ENCODE measurements around the gene ASRGL1.
A peak's percentile ranks its signal among the peaks of the same experiment; 100 is the strongest.

The ASRGL1 gene

GRCh38 chr11:62421996-62422395 lies 84.7 kb downstream of the ASRGL1 start:
- H3K36me3 ChIP-seq (ENCODE audit: control insufficient read depth, insufficient read depth, low read length), result no peaks in the 10 kb centered on the region
- H3K4me1 ChIP-seq (ENCODE audit: control insufficient read depth, insufficient read depth, low read length, poor library complexity, severe bottlenecking), result peaks cover 8% of the 10 kb centered on the region
- H3K27me3 ChIP-seq (replicated peaks; ENCODE audit: control insufficient read depth, insufficient read depth, low read length, poor library complexity, severe bottlenecking), result no peaks in the 10 kb centered on the region
- H3K9me3 ChIP-seq (ENCODE audit: control insufficient read depth, low read length), result no peaks in the 10 kb centered on the region
- H3K4me3 ChIP-seq (ENCODE audit: insufficient read depth, low read depth, low read length, poor library complexity, severe bottlenecking), result no peak overlapping the region
- no peak overlapping the region for H3K27ac ChIP-seq (ENCODE audit: insufficient read depth, low read length, poor library complexity, severe bottlenecking)
- no peak for DNase-seq

- Histone ChIP-seq H3K4me3 (ENCODE audit: insufficient read depth, low read depth, low read length, poor library complexity, severe bottlenecking) (no peak overlapping the region), H3K27ac (ENCODE audit: insufficient read depth, low read length, poor library complexity, severe bottlenecking) (no peak overlapping the region), H3K36me3 (ENCODE audit: control insufficient read depth, insufficient read depth, low read length) (no peaks in the 10 kb centered on the region), H3K27me3 (replicated peaks; ENCODE audit: control insufficient read depth, insufficient read depth, low read length, poor library complexity, severe bottlenecking) (no peaks in the 10 kb centered on the region), H3K4me1 (ENCODE audit: control insufficient read depth, insufficient read depth, low read length, poor library complexity, severe bottlenecking) (peaks cover 9% of the 10 kb centered on the region), H3K9me3 (ENCODE audit: control insufficient read depth, low read length) (no peaks in the 10 kb centered on the region)
- DNase-seq, result no peak
These were observed 85.8 kb downstream of the ASRGL1 start for GRCh38 chr11:62423012-62423411.

- Histone ChIP-seq H3K27me3 (replicated peaks; ENCODE audit: control insufficient read depth, insufficient read depth, low read length, poor library complexity, severe bottlenecking) (no peaks in the 10 kb centered on the region), H3K36me3 (ENCODE audit: control insufficient read depth, insufficient read depth, low read length) (no peaks in the 10 kb centered on the region), H3K27ac (ENCODE audit: insufficient read depth, low read length, poor library complexity, severe bottlenecking) (peak overlapping the region; percentile 18), H3K4me3 (ENCODE audit: insufficient read depth, low read depth, low read length, poor library complexity, severe bottlenecking) (no peak overlapping the region), H3K9me3 (ENCODE audit: control insufficient read depth, low read length) (no peaks in the 10 kb centered on the region), H3K4me1 (ENCODE audit: control insufficient read depth, insufficient read depth, low read length, poor library complexity, severe bottlenecking) (peaks cover 9% of the 10 kb centered on the region)
- DNase-seq, result no peak
These were observed 90.5 kb downstream of the ASRGL1 start for GRCh38 chr11:62427630-62428233.

GRCh38 chr11:62428871-62429560 lies 91.8 kb downstream of the ASRGL1 start:
- no peak overlapping the region for H3K4me3 ChIP-seq (ENCODE audit: insufficient read depth, low read depth, low read length, poor library complexity, severe bottlenecking)
- H3K4me1 ChIP-seq (ENCODE audit: control insufficient read depth, insufficient read depth, low read length, poor library complexity, severe bottlenecking), result peaks cover 9% of the 10 kb centered on the region
- no peaks in the 10 kb centered on the region for H3K9me3 ChIP-seq (ENCODE audit: control insufficient read depth, low read length)
- H3K36me3 ChIP-seq (ENCODE audit: control insufficient read depth, insufficient read depth, low read length), result no peaks in the 10 kb centered on the region
- no peak overlapping the region for H3K27ac ChIP-seq (ENCODE audit: insufficient read depth, low read length, poor library complexity, severe bottlenecking)
- DNase-seq, result no peak
- no peaks in the 10 kb centered on the region for H3K27me3 ChIP-seq (replicated peaks; ENCODE audit: control insufficient read depth, insufficient read depth, low read length, poor library complexity, severe bottlenecking)

- Histone ChIP-seq H3K4me1 (ENCODE audit: control insufficient read depth, insufficient read depth, low read length, poor library complexity, severe bottlenecking) (peaks cover 9% of the 10 kb centered on the region), H3K4me3 (ENCODE audit: insufficient read depth, low read depth, low read length, poor library complexity, severe bottlenecking) (no peak overlapping the region), H3K9me3 (ENCODE audit: control insufficient read depth, low read length) (no peaks in the 10 kb centered on the region), H3K27me3 (replicated peaks; ENCODE audit: control insufficient read depth, insufficient read depth, low read length, poor library complexity, severe bottlenecking) (no peaks in the 10 kb centered on the region), H3K27ac (ENCODE audit: insufficient read depth, low read length, poor library complexity, severe bottlenecking) (no peak overlapping the region), H3K36me3 (ENCODE audit: control insufficient read depth, insufficient read depth, low read length) (no peaks in the 10 kb centered on the region)
- DNase-seq, result no peak
These were observed 93.2 kb downstream of the ASRGL1 start for GRCh38 chr11:62430425-62430824.

GRCh38 chr11:62431171-62431901 lies 94.1 kb downstream of the ASRGL1 start:
- Histone ChIP-seq H3K27me3 (replicated peaks; ENCODE audit: control insufficient read depth, insufficient read depth, low read length, poor library complexity, severe bottlenecking) (no peaks in the 10 kb centered on the region), H3K36me3 (ENCODE audit: control insufficient read depth, insufficient read depth, low read length) (no peaks in the 10 kb centered on the region), H3K4me1 (ENCODE audit: control insufficient read depth, insufficient read depth, low read length, poor library complexity, severe bottlenecking) (peaks cover 8% of the 10 kb centered on the region), H3K4me3 (ENCODE audit: insufficient read depth, low read depth, low read length, poor library complexity, severe bottlenecking) (no peak overlapping the region), H3K27ac (ENCODE audit: insufficient read depth, low read length, poor library complexity, severe bottlenecking) (no peak overlapping the region), H3K9me3 (ENCODE audit: control insufficient read depth, low read length) (no peaks in the 10 kb centered on the region)
- no peak for DNase-seq

- H3K36me3 ChIP-seq (ENCODE audit: control insufficient read depth, insufficient read depth, low read length), result no peaks in the 10 kb centered on the region
- no peaks in the 10 kb centered on the region for H3K4me1 ChIP-seq (ENCODE audit: control insufficient read depth, insufficient read depth, low read length, poor library complexity, severe bottlenecking)
- no peaks in the 10 kb centered on the region for H3K9me3 ChIP-seq (ENCODE audit: control insufficient read depth, low read length)
- no peak for DNase-seq
- no peaks in the 10 kb centered on the region for H3K27me3 ChIP-seq (replicated peaks; ENCODE audit: control insufficient read depth, insufficient read depth, low read length, poor library complexity, severe bottlenecking)
- H3K27ac ChIP-seq (ENCODE audit: insufficient read depth, low read length, poor library complexity, severe bottlenecking), result no peak overlapping the region
- no peak overlapping the region for H3K4me3 ChIP-seq (ENCODE audit: insufficient read depth, low read depth, low read length, poor library complexity, severe bottlenecking)
These were observed 95.4 kb downstream of the ASRGL1 start for GRCh38 chr11:62432695-62433094.

GRCh38 chr11:62433141-62433903 lies 96.1 kb downstream of the ASRGL1 start:
- no peaks in the 10 kb centered on the region for H3K27me3 ChIP-seq (replicated peaks; ENCODE audit: control insufficient read depth, insufficient read depth, low read length, poor library complexity, severe bottlenecking)
- H3K4me1 ChIP-seq (ENCODE audit: control insufficient read depth, insufficient read depth, low read length, poor library complexity, severe bottlenecking), result no peaks in the 10 kb centered on the region
- DNase-seq, result no peak
- H3K27ac ChIP-seq (ENCODE audit: insufficient read depth, low read length, poor library complexity, severe bottlenecking), result no peak overlapping the region
- no peaks in the 10 kb centered on the region for H3K9me3 ChIP-seq (ENCODE audit: control insufficient read depth, low read length)
- H3K4me3 ChIP-seq (ENCODE audit: insufficient read depth, low read depth, low read length, poor library complexity, severe bottlenecking), result no peak overlapping the region
- H3K36me3 ChIP-seq (ENCODE audit: control insufficient read depth, insufficient read depth, low read length), result no peaks in the 10 kb centered on the region

GRCh38 chr11:62433904-62434276 lies 96.6 kb downstream of the ASRGL1 start:
- DNase-seq, result no peak
- no peaks in the 10 kb centered on the region for H3K9me3 ChIP-seq (ENCODE audit: control insufficient read depth, low read length)
- H3K27ac ChIP-seq (ENCODE audit: insufficient read depth, low read length, poor library complexity, severe bottlenecking), result no peak overlapping the region
- no peak overlapping the region for H3K4me3 ChIP-seq (ENCODE audit: insufficient read depth, low read depth, low read length, poor library complexity, severe bottlenecking)
- no peaks in the 10 kb centered on the region for H3K4me1 ChIP-seq (ENCODE audit: control insufficient read depth, insufficient read depth, low read length, poor library complexity, severe bottlenecking)
- no peaks in the 10 kb centered on the region for H3K36me3 ChIP-seq (ENCODE audit: control insufficient read depth, insufficient read depth, low read length)
- no peaks in the 10 kb centered on the region for H3K27me3 ChIP-seq (replicated peaks; ENCODE audit: control insufficient read depth, insufficient read depth, low read length, poor library complexity, severe bottlenecking)

Measured in effector memory CD4-positive, alpha-beta T cell (primary cell).